ENCODE measurements around the gene GPC5.

GRCh38 chr13:92836171-92836570 lies 1437.8 kb downstream of the GPC5 start:
- TF ChIP-seq CTCF (IDR thresholded peaks at IDR 0.05): no peak
- no peak for TF ChIP-seq POLR2A (IDR thresholded peaks at IDR 0.05)
